ENCODE results near the gene ACSBG1.

Gene ACSBG1

GRCh38 chr15:78234515-78235040 is at the start of gene ACSBG1:
Gene ACSBG1 (minus strand): TSS chr15:78234565. CDS start chr15:78234501, 64 bp downstream.
- no peak for DNase-seq

GRCh38 chr15:78282324-78282723 is 48.0 kb upstream of the ACSBG1 start:
- no peak for DNase-seq

GRCh38 chr15:78280319-78281072 is 46.1 kb upstream of the ACSBG1 start:
- no peak for DNase-seq

- no peak for DNase-seq
Measured at GRCh38 chr15:78276064-78276943, 41.9 kb upstream of the ACSBG1 start.

- no peak for DNase-seq
Measured at GRCh38 chr15:78274994-78275393, 40.6 kb upstream of the ACSBG1 start.

- DNase-seq: no peak
Measured at GRCh38 chr15:78272776-78273175, 38.4 kb upstream of the ACSBG1 start.

- no peak for DNase-seq
Measured at GRCh38 chr15:78272316-78272715, 38.0 kb upstream of the ACSBG1 start.

GRCh38 chr15:78266806-78267205 is 32.4 kb upstream of the ACSBG1 start:
- DNase-seq: no peak

- no peak for DNase-seq
Measured at GRCh38 chr15:78266229-78266628, 31.9 kb upstream of the ACSBG1 start.

GRCh38 chr15:78265752-78266224 is 31.4 kb upstream of the ACSBG1 start:
- DNase-seq: no peak

- DNase-seq: no peak
Measured at GRCh38 chr15:78265137-78265460, 30.7 kb upstream of the ACSBG1 start.

GRCh38 chr15:78264304-78265136 is 30.2 kb upstream of the ACSBG1 start, which contains the start of gene DNAJA4:
Gene DNAJA4 (plus strand): TSS chr15:78264562. CDS start chr15:78264764, 202 bp downstream.
- DNase-seq: peak; percentile 82

GRCh38 chr15:78263907-78264303 is 29.5 kb upstream of the ACSBG1 start:
- DNase-seq: no peak

- no peak for DNase-seq
Measured at GRCh38 chr15:78263351-78263781, 29.0 kb upstream of the ACSBG1 start.

- no peak for DNase-seq
Measured at GRCh38 chr15:78261062-78261461, 26.7 kb upstream of the ACSBG1 start.

GRCh38 chr15:78260489-78260888 is 26.1 kb upstream of the ACSBG1 start:
- DNase-seq: no peak

GRCh38 chr15:78259232-78259631 is 24.9 kb upstream of the ACSBG1 start:
- DNase-seq: no peak

- no peak for DNase-seq
Measured at GRCh38 chr15:78257681-78258080, 23.3 kb upstream of the ACSBG1 start.

GRCh38 chr15:78256044-78256437 is 21.7 kb upstream of the ACSBG1 start:
- DNase-seq: no peak

GRCh38 chr15:78255421-78256043 is 21.2 kb upstream of the ACSBG1 start:
- no peak for DNase-seq

GRCh38 chr15:78251136-78251535 is 16.8 kb upstream of the ACSBG1 start:
- DNase-seq: no peak

GRCh38 chr15:78249131-78249530 is 14.8 kb upstream of the ACSBG1 start:
- DNase-seq: no peak

Measured in CD4-positive, alpha-beta T cell treated with Interferon gamma for 1 hour (primary cell).